Right renal cortex interstitium (tissue), 3 donors: ENCODE results near the gene ATP1A1. TPM values are rescaled to one million over a fixed set of nuclear protein-coding genes. Genes with fewer than 3 reads are reported as not detected.

ENCODE experiments used
- DNase-seq, 3 donors: peaks; one replicate each; pipeline ENCODE4 v3.0.0-alpha.2; 2013; ENCODE audit warnings: low read depth in 3 of 3, low spot score in 2 of 3
- polyA plus RNA-seq, 3 donors: library from polyadenylated mRNA; unstranded; fragments of 120-200 nt; gene quantifications; one replicate each; pipeline ENCODE4 v1.2.1, GENCODE V29; 2013; ENCODE audit not compliant: insufficient read length in 3 of 3

Gene ATP1A1
- polyA plus RNA-seq, 3 donors = 873 to 1,123 (median 1,088) TPM

GRCh38 chr1:116343019-116343418 lies 30.0 kb upstream of the ATP1A1 start:
- DNase-seq = no peak

- DNase-seq = no peak
Observed at GRCh38 chr1:116345011-116345410, 28.0 kb upstream of the ATP1A1 start.

GRCh38 chr1:116345843-116346242 lies 27.2 kb upstream of the ATP1A1 start:
- no peak for DNase-seq

- DNase-seq = no peak
Observed at GRCh38 chr1:116346943-116347673, 25.9 kb upstream of the ATP1A1 start.

- DNase-seq = no peak
Observed at GRCh38 chr1:116347696-116348095, 25.3 kb upstream of the ATP1A1 start.

- DNase-seq = no peak
Observed at GRCh38 chr1:116350097-116350645, 22.9 kb upstream of the ATP1A1 start.

GRCh38 chr1:116351914-116352313 lies 21.1 kb upstream of the ATP1A1 start:
- DNase-seq = no peak

- no peak for DNase-seq
Observed at GRCh38 chr1:116352349-116352813, 20.7 kb upstream of the ATP1A1 start.

- DNase-seq = no peak
Observed at GRCh38 chr1:116353155-116353554, 19.9 kb upstream of the ATP1A1 start.

GRCh38 chr1:116356067-116356466 lies 17.0 kb upstream of the ATP1A1 start:
- no peak for DNase-seq

- DNase-seq = no peak
Observed at GRCh38 chr1:116356673-116357072, 16.4 kb upstream of the ATP1A1 start.

- no peak for DNase-seq
Observed at GRCh38 chr1:116357487-116357886, 15.6 kb upstream of the ATP1A1 start.

- DNase-seq = no peak
Observed at GRCh38 chr1:116359060-116359830, 13.8 kb upstream of the ATP1A1 start.

GRCh38 chr1:116359871-116360270 lies 13.2 kb upstream of the ATP1A1 start:
- no peak for DNase-seq

GRCh38 chr1:116360429-116361173 lies 12.4 kb upstream of the ATP1A1 start:
- DNase-seq = no peak

- no peak for DNase-seq
Observed at GRCh38 chr1:116361648-116362047, 11.4 kb upstream of the ATP1A1 start.

GRCh38 chr1:116362050-116362449 lies 11.0 kb upstream of the ATP1A1 start:
- no peak for DNase-seq

- peak in 1 of 3 donors; percentile 41 for DNase-seq
Observed at GRCh38 chr1:116365353-116365780, 7.7 kb upstream of the ATP1A1 start.

GRCh38 chr1:116365857-116366256 lies 7.2 kb upstream of the ATP1A1 start:
- no peak for DNase-seq

GRCh38 chr1:116367256-116367945 lies 5.6 kb upstream of the ATP1A1 start:
- DNase-seq = no peak
